Ectodermal cell (in vitro differentiated cells): Measurements from ENCODE around the gene RSKR.

Experiments used
- H3K27ac ChIP-seq: 2 replicates; pipeline ENCODE4 v1.7.0; 2013; ENCODE audit warnings: mild to moderate bottlenecking, low read depth, low read length; ENCODE audit not compliant: insufficient read depth, poor library complexity, severe bottlenecking
- H3K27me3 ChIP-seq: 2 replicates; pipeline ENCODE4 v1.7.0; 2013; ENCODE audit warnings: mild to moderate bottlenecking, low read length; ENCODE audit not compliant: insufficient read depth, control insufficient read depth, poor library complexity, severe bottlenecking
- H3K36me3 ChIP-seq: one replicate; pipeline ENCODE4 v1.7.0; 2013; ENCODE audit warnings: low read length; ENCODE audit not compliant: control insufficient read depth, insufficient read depth
- H3K4me1 ChIP-seq: one replicate; pipeline ENCODE4 v1.7.0; 2013; ENCODE audit warnings: low read length; ENCODE audit not compliant: control insufficient read depth, insufficient read depth
- H3K4me3 ChIP-seq: 2 replicates; pipeline ENCODE4 v1.7.0; 2013; ENCODE audit warnings: low read depth, low read length, control low read depth; ENCODE audit not compliant: insufficient read depth
- H3K9me3 ChIP-seq: 2 replicates; pipeline ENCODE4 v1.7.0; 2013; ENCODE audit warnings: mild to moderate bottlenecking, low read length, moderate library complexity; ENCODE audit not compliant: control insufficient read depth
- whole genome bisulfite sequencing, 2 experiments: methylation state at CpG; one replicate each; pipeline ENCODE4 v1.1.7; 2013; ENCODE audit warnings: missing lambda C conversion rate in 2 of 2; 5-methylcytosine and 5-hydroxymethylcytosine counted together

Gene RSKR

GRCh38 chr17:28624148-28624547 lies 10.2 kb upstream of the RSKR start:
- Histone ChIP-seq H3K36me3 (peaks cover 63% of the 10 kb centered on the region), H3K4me1 (no peaks in the 10 kb centered on the region), H3K27ac (no peak overlapping the region), H3K27me3 (no peaks in the 10 kb centered on the region), H3K4me3 (no peak overlapping the region), H3K9me3 (no peaks in the 10 kb centered on the region)
- WGBS, 2 experiments = 96 to 97% methylated on average over 2 of the region's 2 CpGs

DNA sequence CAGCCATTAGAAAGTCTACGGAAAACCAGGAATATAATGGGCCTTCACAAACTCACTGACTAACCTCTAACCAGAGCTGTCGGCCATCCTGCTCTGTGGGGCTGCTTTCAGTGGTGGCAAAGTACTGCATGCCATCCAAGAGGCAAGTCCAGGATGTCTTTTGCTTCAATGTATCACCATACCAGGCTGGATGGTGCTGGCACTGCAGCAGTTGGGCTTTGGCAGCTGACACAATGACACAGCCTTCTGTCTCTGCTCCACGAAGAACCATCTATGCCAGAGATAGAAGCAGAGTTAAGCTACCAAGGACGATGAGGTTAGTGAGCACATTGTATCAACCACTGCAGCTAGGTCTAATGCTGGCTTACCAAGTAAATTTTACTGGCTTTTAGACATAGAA lies 9.7 kb upstream of the RSKR start:
- H3K9me3 ChIP-seq = no peaks in the 10 kb centered on the region
- no peaks in the 10 kb centered on the region for H3K4me1 ChIP-seq
- no peak overlapping the region for H3K4me3 ChIP-seq
- no peaks in the 10 kb centered on the region for H3K27me3 ChIP-seq
- no peak overlapping the region for H3K27ac ChIP-seq
- H3K36me3 ChIP-seq = peaks cover 67% of the 10 kb centered on the region
- 95 to 96% methylated on average over 4 of the region's 4 CpGs for WGBS, 2 experiments

GRCh38 chr17:28622186-28622585 lies 8.2 kb upstream of the RSKR start:
- no peaks in the 10 kb centered on the region for H3K4me1 ChIP-seq
- no peak overlapping the region for H3K27ac ChIP-seq
- 94 to 96% methylated on average over 2 to 3 of the region's 3 CpGs for WGBS, 2 experiments
- peaks cover 68% of the 10 kb centered on the region for H3K36me3 ChIP-seq
- no peak overlapping the region for H3K4me3 ChIP-seq
- no peaks in the 10 kb centered on the region for H3K27me3 ChIP-seq
- H3K9me3 ChIP-seq = no peaks in the 10 kb centered on the region

GRCh38 chr17:28620010-28620409 lies 6.0 kb upstream of the RSKR start:
- H3K36me3 ChIP-seq = peaks cover 87% of the 10 kb centered on the region
- WGBS, 2 experiments = 92 to 95% methylated on average over 2 of the region's 2 CpGs

DNA sequence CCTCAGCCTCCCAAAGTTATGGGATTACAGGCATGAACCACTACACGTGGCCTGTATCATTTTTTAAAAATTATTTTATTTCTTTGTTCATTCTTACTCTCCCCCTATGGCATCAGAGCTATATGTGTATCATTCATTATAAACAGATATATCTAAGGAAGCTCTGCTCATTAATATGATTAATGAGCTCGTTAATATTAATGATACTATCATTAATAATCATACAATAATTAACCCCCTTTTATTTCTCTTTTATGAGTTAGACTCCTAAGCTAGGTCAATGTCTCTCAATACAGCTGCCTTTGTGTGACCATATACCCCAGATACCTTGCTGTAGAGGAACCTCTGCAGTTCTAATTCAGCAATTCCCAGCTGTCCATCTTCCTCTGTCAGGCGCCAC lies 4.5 kb upstream of the RSKR start:
- no peak overlapping the region for H3K4me3 ChIP-seq
- H3K27ac ChIP-seq = no peak overlapping the region
- H3K9me3 ChIP-seq = no peaks in the 10 kb centered on the region
- H3K4me1 ChIP-seq = no peaks in the 10 kb centered on the region
- H3K27me3 ChIP-seq = no peaks in the 10 kb centered on the region
- peaks cover 84% of the 10 kb centered on the region for H3K36me3 ChIP-seq
- 90 to 99% methylated on average over 2 of the region's 3 CpGs for WGBS, 2 experiments

More at GRCh38 chr17:28620010-28620409, 6.0 kb upstream of the RSKR start:
- Histone ChIP-seq H3K27me3 (no peaks in the 10 kb centered on the region), H3K9me3 (no peaks in the 10 kb centered on the region), H3K4me3 (no peak overlapping the region), H3K27ac (no peak overlapping the region), H3K4me1 (no peaks in the 10 kb centered on the region)

DNA sequence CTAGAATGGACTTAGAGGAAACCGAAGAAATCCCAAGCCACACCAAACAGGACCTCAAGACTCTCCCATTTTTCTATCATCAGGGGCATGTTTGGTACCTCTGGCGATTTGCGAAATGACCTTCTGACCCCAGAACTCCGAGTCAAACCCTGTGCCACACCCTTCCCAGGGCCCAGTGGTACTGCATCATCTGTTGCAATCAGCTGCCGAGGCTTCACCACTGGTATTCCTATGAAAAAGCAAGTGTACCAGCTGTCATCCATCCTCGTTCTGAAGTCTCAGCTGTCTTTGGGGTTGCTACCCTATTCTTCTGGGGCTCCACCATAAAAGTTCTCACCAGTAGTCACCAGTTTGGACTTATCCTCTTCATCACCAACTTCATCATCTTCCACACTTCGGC lies 2.3 kb upstream of the RSKR start:
- H3K36me3 ChIP-seq = peaks cover 63% of the 10 kb centered on the region
- H3K27ac ChIP-seq = no peak overlapping the region
- no peaks in the 10 kb centered on the region for H3K4me1 ChIP-seq
- no peak overlapping the region for H3K4me3 ChIP-seq
- H3K9me3 ChIP-seq = no peaks in the 10 kb centered on the region
- no peaks in the 10 kb centered on the region for H3K27me3 ChIP-seq
- WGBS, 2 experiments = 90 to 96% methylated on average over 7 of the region's 7 CpGs

- H3K9me3 ChIP-seq = no peaks in the 10 kb centered on the region
- H3K27me3 ChIP-seq = no peaks in the 10 kb centered on the region
- H3K36me3 ChIP-seq = peaks cover 54% of the 10 kb centered on the region
- H3K4me1 ChIP-seq = no peaks in the 10 kb centered on the region
- no peak overlapping the region for H3K27ac ChIP-seq
- H3K4me3 ChIP-seq = no peak overlapping the region
- 96 to 97% methylated on average over 3 to 4 of the region's 4 CpGs for WGBS, 2 experiments
Measured at GRCh38 chr17:28615260-28615940, 1.4 kb upstream of the RSKR start.

- Histone ChIP-seq H3K4me3 (no peak overlapping the region), H3K27me3 (no peaks in the 10 kb centered on the region), H3K36me3 (peaks cover 35% of the 10 kb centered on the region), H3K9me3 (no peaks in the 10 kb centered on the region), H3K27ac (no peak overlapping the region), H3K4me1 (no peaks in the 10 kb centered on the region)
- 87 to 90% methylated on average over 6 of the region's 6 CpGs for WGBS, 2 experiments
Measured at GRCh38 chr17:28612936-28613872, 781 bp downstream of the RSKR start.

- no peak overlapping the region for H3K27ac ChIP-seq
- WGBS, 2 experiments = 92 to 98% methylated on average over 2 of the region's 2 CpGs
- no peaks in the 10 kb centered on the region for H3K4me1 ChIP-seq
- no peaks in the 10 kb centered on the region for H3K27me3 ChIP-seq
- peaks cover 30% of the 10 kb centered on the region for H3K36me3 ChIP-seq
- H3K9me3 ChIP-seq = no peaks in the 10 kb centered on the region
- no peak overlapping the region for H3K4me3 ChIP-seq
Measured at GRCh38 chr17:28612531-28612930, 1.5 kb downstream of the RSKR start.

DNA sequence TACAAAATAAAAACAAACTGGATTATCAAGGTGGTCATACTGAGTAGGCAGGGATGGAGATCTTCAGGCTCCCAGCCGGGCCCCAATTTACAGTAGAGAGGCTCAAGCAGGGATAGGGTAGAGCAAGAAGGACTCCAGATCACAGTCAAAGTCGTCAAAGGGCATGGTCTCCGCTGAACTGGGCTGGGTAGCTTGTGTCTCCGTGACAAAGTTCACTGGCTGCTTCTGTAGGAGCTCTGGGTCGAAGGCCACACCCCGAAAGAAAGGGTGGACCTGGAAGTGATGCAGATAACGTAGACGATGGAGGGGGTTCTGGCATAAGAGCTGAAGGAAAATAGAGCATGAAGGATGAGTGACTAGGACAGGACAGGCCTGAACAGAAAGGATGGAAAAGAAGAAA lies 3.6 kb downstream of the RSKR start:
- peaks cover 17% of the 10 kb centered on the region for H3K36me3 ChIP-seq
- no peak overlapping the region for H3K4me3 ChIP-seq
- H3K9me3 ChIP-seq = no peaks in the 10 kb centered on the region
- H3K27me3 ChIP-seq = no peaks in the 10 kb centered on the region
- no peak overlapping the region for H3K27ac ChIP-seq
- 94 to 95% methylated on average over 8 of the region's 8 CpGs for WGBS, 2 experiments
- no peaks in the 10 kb centered on the region for H3K4me1 ChIP-seq
